ENCODE data around the gene PTPRE. TPM values are rescaled to one million over a fixed set of nuclear protein-coding genes. Genes with fewer than 3 reads are reported as not detected.

The PTPRE gene
- total RNA-seq, 1 experiment from 2014 or later = 12.3 TPM

DNA sequence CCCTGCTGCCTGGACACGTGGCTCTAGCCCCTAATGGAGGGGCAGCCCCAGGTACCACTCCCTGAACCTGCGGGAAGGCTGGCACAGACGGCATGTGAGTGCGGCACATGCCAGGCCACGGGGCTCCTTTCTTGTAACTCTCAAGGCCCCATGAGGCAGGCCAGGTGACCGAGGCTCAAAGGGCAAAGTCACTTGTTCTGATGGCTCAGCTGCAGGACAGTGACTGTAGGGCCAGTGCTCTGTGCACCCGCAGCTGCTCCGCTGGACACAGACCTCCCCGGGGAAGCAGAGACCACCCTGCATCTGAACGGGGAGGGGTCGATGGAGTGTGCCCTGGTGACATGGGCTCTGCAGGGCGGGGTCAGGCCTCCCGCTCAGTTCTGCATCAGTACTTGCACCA, 55.3 kb downstream of the PTPRE start (continued):
- TF ChIP-seq, protein P1, sequence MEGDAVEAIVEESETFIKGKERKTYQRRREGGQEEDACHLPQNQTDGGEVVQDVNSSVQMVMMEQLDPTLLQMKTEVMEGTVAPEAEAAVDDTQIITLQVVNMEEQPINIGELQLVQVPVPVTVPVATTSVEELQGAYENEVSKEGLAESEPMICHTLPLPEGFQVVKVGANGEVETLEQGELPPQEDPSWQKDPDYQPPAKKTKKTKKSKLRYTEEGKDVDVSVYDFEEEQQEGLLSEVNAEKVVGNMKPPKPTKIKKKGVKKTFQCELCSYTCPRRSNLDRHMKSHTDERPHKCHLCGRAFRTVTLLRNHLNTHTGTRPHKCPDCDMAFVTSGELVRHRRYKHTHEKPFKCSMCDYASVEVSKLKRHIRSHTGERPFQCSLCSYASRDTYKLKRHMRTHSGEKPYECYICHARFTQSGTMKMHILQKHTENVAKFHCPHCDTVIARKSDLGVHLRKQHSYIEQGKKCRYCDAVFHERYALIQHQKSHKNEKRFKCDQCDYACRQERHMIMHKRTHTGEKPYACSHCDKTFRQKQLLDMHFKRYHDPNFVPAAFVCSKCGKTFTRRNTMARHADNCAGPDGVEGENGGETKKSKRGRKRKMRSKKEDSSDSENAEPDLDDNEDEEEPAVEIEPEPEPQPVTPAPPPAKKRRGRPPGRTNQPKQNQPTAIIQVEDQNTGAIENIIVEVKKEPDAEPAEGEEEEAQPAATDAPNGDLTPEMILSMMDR (IDR thresholded peaks at IDR 0.05 in 2 of 3, conservative IDR thresholded peaks at IDR 0.05 in 1 of 3; ENCODE audit: borderline replicate concordance in 1 of 3, insufficient read depth in 1 of 3, low read depth in 2 of 3, low read length in 2 of 3) = no peak
- TF ChIP-seq EGR1 (IDR thresholded peaks at IDR 0.05; ENCODE audit: low read depth) (no peak), EZH2phosphoT487 (IDR thresholded peaks at IDR 0.05; ENCODE audit: borderline replicate concordance) (no peak), SRF (IDR thresholded peaks at IDR 0.05; ENCODE audit: low read depth) (no peak), SIN3A (IDR thresholded peaks at IDR 0.05; ENCODE audit: low read depth) (no peak), SP1 (IDR thresholded peaks at IDR 0.05; ENCODE audit: low read depth) (no peak), CBX3 (IDR thresholded peaks at IDR 0.05; ENCODE audit: low read depth) (no peak)

DNA sequence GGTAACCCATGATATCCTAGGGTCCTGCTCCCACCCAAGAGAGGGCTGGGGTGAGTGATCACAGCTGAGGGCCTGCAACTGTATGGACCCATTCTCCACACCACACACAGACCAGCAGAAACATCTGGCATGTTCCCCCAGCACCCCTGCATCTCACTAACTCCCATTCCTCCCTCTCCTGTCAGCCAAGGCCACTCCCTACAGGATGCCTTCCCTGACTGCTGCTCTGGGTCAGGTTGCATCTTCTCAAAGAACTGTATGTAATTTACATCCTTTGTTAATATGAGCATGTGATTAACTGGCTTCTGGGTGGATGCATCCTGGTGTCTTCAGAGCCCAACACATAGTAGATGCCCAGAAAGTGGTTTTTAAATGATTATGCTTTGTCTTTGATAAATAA, 56.2 kb downstream of the PTPRE start:
- Histone ChIP-seq H4K20me1 (ENCODE audit: insufficient read depth) (no peaks in the 10 kb centered on the region), H3K9me3 (ENCODE audit: control insufficient read depth in 1 of 2, insufficient read depth in 1 of 2, low read depth in 1 of 2, low read length in 2 of 2) (no peaks in the 10 kb centered on the region), H3K27me3 (ENCODE audit: insufficient read depth, low read length) (no peaks in the 10 kb centered on the region), H3K9me2 (ENCODE audit: insufficient read depth) (no peaks in the 10 kb centered on the region), H3K4me1 (ENCODE audit: control insufficient read depth in 1 of 2, insufficient read depth in 2 of 2, low read length in 2 of 2) (no peaks in the 10 kb centered on the region), H3K4me3 (replicated peaks in 1 of 2; ENCODE audit: low read depth in 1 of 2, low read length in 2 of 2) (no peak overlapping the region), H3K36me3 (ENCODE audit: control insufficient read depth in 1 of 2, insufficient read depth in 2 of 2, low read length in 2 of 2) (no peaks in the 10 kb centered on the region), H3K4me2 (ENCODE audit: low read length) (no peak overlapping the region), H2AFZ (ENCODE audit: low read depth, low read length, poor library complexity, severe bottlenecking) (no peak overlapping the region), H3K27ac (ENCODE audit: low read depth, low read length) (no peak overlapping the region), H3K79me2 (ENCODE audit: insufficient read depth, low read length) (no peaks in the 10 kb centered on the region), H3K9ac (ENCODE audit: low read length) (no peak overlapping the region)
- ATAC-seq (no peak; the same call in 1 of the 2 replicates), DNase-seq (ENCODE audit: low read depth, low spot score) (no peak)
- ChIA-PET POLR2A (no interaction called here), RAD21 (ENCODE audit: low non-redundant PET in 1 of 2, low total read pairs in 2 of 2, uncharacterized antibody in 2 of 2, unreplicated experiment in 2 of 2) (no interaction called here), CTCF (no interaction called here)
- intact Hi-C loops (cut with micrococcal nuclease) = no loop called here
- TF ChIP-seq CBX3 (IDR thresholded peaks at IDR 0.05; ENCODE audit: low read depth) = no peak
- TF ChIP-seq EZH2phosphoT487 (IDR thresholded peaks at IDR 0.05; ENCODE audit: borderline replicate concordance) = no peak
- no peak for TF ChIP-seq ZNF274 (IDR thresholded peaks at IDR 0.05; ENCODE audit: low read depth, low read length)
- TF ChIP-seq YY1 (IDR thresholded peaks at IDR 0.05; ENCODE audit: extremely low read depth, insufficient replicate concordance, low read depth, low read length) = no peak
- TF ChIP-seq, protein P2, sequence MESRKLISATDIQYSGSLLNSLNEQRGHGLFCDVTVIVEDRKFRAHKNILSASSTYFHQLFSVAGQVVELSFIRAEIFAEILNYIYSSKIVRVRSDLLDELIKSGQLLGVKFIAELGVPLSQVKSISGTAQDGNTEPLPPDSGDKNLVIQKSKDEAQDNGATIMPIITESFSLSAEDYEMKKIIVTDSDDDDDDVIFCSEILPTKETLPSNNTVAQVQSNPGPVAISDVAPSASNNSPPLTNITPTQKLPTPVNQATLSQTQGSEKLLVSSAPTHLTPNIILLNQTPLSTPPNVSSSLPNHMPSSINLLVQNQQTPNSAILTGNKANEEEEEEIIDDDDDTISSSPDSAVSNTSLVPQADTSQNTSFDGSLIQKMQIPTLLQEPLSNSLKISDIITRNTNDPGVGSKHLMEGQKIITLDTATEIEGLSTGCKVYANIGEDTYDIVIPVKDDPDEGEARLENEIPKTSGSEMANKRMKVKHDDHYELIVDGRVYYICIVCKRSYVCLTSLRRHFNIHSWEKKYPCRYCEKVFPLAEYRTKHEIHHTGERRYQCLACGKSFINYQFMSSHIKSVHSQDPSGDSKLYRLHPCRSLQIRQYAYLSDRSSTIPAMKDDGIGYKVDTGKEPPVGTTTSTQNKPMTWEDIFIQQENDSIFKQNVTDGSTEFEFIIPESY (IDR thresholded peaks at IDR 0.05; ENCODE audit: extremely low read depth, insufficient replicate concordance, low read length) = no peak
- no peak for TF ChIP-seq TCF7L2 (IDR thresholded peaks at IDR 0.05; ENCODE audit: borderline replicate concordance, extremely low read depth, insufficient read depth, insufficient read length)
- TF ChIP-seq ZFX (IDR thresholded peaks at IDR 0.05) = no peak
- TF ChIP-seq ELF1 (IDR thresholded peaks at IDR 0.05; ENCODE audit: borderline replicate concordance, low read depth) = no peak
- TF ChIP-seq CEBPB (IDR thresholded peaks at IDR 0.05; ENCODE audit: low read depth) = no peak
- no peak for TF ChIP-seq EZH2 (IDR thresholded peaks at IDR 0.05)
- no TSS peak for BruUV-seq (replicated peaks)

All from HCT116 (cell line).